ENCODE data around the gene PRDX6. TPM values are rescaled to one million over a fixed set of nuclear protein-coding genes. Genes with fewer than 3 reads are reported as not detected.
A peak's percentile ranks its signal among the peaks of the same experiment; 100 is the strongest.

PRDX6 gene
- total and polyA plus RNA-seq, 2 of the 4 experiments (the other 2 are of a cell fraction) = 373 to 426 TPM

GRCh38 chr1:173530795-173531693 is 53.9 kb downstream of the PRDX6 start:
- intact Hi-C loops (cut with micrococcal nuclease) (no loop called here), in situ Hi-C loops (cut with MboI; ENCODE audit: low sequenced_read_pairs) (no loop called here), dilution Hi-C loops (cut with HindIII; ENCODE audit: low sequenced_read_pairs, unreplicated experiment) (no loop called here)
- Histone ChIP-seq H3K23ac (ENCODE audit: low read depth, low read length) (no peak overlapping the region), H2BK15ac (ENCODE audit: low read depth, low read length) (no peak overlapping the region), H2AFZ (replicated peaks; ENCODE audit: low read length, poor library complexity) (no peak overlapping the region), H3K9me3 (ENCODE audit: control insufficient read depth, insufficient read depth, low read length) (no peaks in the 10 kb centered on the region), H4K20me1 (ENCODE audit: insufficient read depth, low read length) (no peaks in the 10 kb centered on the region), H3K56ac (ENCODE audit: extremely low read depth, insufficient read depth, low read length) (no peak overlapping the region), H3K4me2 (ENCODE audit: low read depth, low read length) (no peak overlapping the region), H4K5ac (ENCODE audit: low read depth, low read length) (no peak overlapping the region), H4K91ac (ENCODE audit: insufficient read depth, low read depth, low read length) (no peak overlapping the region), H2AK9ac (replicated peaks; ENCODE audit: low read depth, low read length, poor library complexity) (peak overlapping the region; percentile 42), H3K4ac (ENCODE audit: low read depth, low read length) (no peak overlapping the region), H3K9me1 (ENCODE audit: insufficient read depth, low read length) (no peaks in the 10 kb centered on the region), H3K14ac (replicated peaks; ENCODE audit: low read depth, low read length) (no peak overlapping the region), H3K4me1 (ENCODE audit: control insufficient read depth, insufficient read depth, low read length) (no peaks in the 10 kb centered on the region), H2BK5ac (ENCODE audit: low read depth, low read length, poor library complexity, severe bottlenecking) (no peak overlapping the region), H4K8ac (ENCODE audit: low read depth in 2 of 2, low read length in 2 of 2) (no peak overlapping the region), H3K27ac (ENCODE audit: insufficient read depth, low read length) (no peak overlapping the region), H2BK120ac (ENCODE audit: low read depth, low read length) (no peak overlapping the region), H3K79me1 (ENCODE audit: low read depth in 1 of 2, low read length in 2 of 2) (no peaks in the 10 kb centered on the region), H3K18ac (ENCODE audit: low read depth, low read length) (no peak overlapping the region), H3K4me3 (ENCODE audit: insufficient read depth, low read depth, low read length) (no peak overlapping the region), H2BK20ac (ENCODE audit: low read depth, low read length) (no peak overlapping the region), H3K36me3 (ENCODE audit: control insufficient read depth, insufficient read depth, low read length) (no peaks in the 10 kb centered on the region), H3K9ac (ENCODE audit: low read depth, low read length) (no peak overlapping the region), H3K27me3 (ENCODE audit: control insufficient read depth, insufficient read depth, low read length) (peaks cover 5% of the 10 kb centered on the region), H2AK5ac (ENCODE audit: low read depth, low read length) (no peak overlapping the region)
- ChIA-PET POLR2A (ENCODE audit: unreplicated experiment) (no interaction called here), CTCF (no interaction called here)
- DNase-seq (no peak), ATAC-seq (ENCODE audit: low read depth) (0 out of 2 replicates have a peak, but pooled peaks have one; percentile 27)
- BruUV-seq (replicated peaks) = no TSS peak
- WGBS, 2 experiments (ENCODE audit: extremely low coverage in 2 of 2, insufficient read length in 1 of 2) = no CpG with 5 or more reads among the region's 4 CpGs
- TF ChIP-seq NFE2L2 (IDR thresholded peaks at IDR 0.05; ENCODE audit: low read depth, low read length) (no peak), BHLHE40 (IDR thresholded peaks at IDR 0.05; ENCODE audit: low read depth, low read length) (no peak), MXI1 (IDR thresholded peaks at IDR 0.05; ENCODE audit: borderline replicate concordance, low read depth, low read length) (no peak), CEBPB (IDR thresholded peaks at IDR 0.05; ENCODE audit: low read depth, low read length) (no peak)

Data from IMR-90 (cell line).